Kidney epithelial cell (primary cell): Measurements from ENCODE around the gene RFLNA. TPM values are rescaled to one million over a fixed set of nuclear protein-coding genes. Genes with fewer than 3 reads are reported as not detected.

Experiments
- DNase-seq: peaks from one replicate; pipeline ENCODE4 v3.0.0-alpha.2; 2010; ENCODE audit warnings: low read depth
- H3K27me3 ChIP-seq: 2 replicates; pipeline ENCODE4 v1.6.0; 2011; ENCODE audit warnings: low read length; ENCODE audit not compliant: control insufficient read depth, insufficient read depth
- H3K36me3 ChIP-seq: 2 replicates; pipeline ENCODE4 v1.5.1; 2011; ENCODE audit warnings: low read length; ENCODE audit not compliant: control insufficient read depth, insufficient read depth
- H3K4me3 ChIP-seq: 2 replicates; pipeline ENCODE4 v1.5.1; 2011; ENCODE audit warnings: low read depth, mild to moderate bottlenecking, control low read depth, low read length
- CTCF ChIP-seq: IDR thresholded peaks from 2 replicates; pipeline ENCODE4 v1.5.1; 2011; ENCODE audit warnings: mild to moderate bottlenecking, moderate library complexity, low read length, control low read depth, inconsistent platforms; ENCODE audit not compliant: insufficient read depth, poor library complexity, severe bottlenecking
- total RNA-seq: library from RNA; depleted of rRNA; stranded (reverse); fragments of >200 nt; gene quantifications from 2 replicates; pipeline ENCODE4 v1.2.3, GENCODE V29; 2015

The RFLNA gene
- total RNA-seq, 1 donor from 2014 or later: 0.54 TPM

DNA sequence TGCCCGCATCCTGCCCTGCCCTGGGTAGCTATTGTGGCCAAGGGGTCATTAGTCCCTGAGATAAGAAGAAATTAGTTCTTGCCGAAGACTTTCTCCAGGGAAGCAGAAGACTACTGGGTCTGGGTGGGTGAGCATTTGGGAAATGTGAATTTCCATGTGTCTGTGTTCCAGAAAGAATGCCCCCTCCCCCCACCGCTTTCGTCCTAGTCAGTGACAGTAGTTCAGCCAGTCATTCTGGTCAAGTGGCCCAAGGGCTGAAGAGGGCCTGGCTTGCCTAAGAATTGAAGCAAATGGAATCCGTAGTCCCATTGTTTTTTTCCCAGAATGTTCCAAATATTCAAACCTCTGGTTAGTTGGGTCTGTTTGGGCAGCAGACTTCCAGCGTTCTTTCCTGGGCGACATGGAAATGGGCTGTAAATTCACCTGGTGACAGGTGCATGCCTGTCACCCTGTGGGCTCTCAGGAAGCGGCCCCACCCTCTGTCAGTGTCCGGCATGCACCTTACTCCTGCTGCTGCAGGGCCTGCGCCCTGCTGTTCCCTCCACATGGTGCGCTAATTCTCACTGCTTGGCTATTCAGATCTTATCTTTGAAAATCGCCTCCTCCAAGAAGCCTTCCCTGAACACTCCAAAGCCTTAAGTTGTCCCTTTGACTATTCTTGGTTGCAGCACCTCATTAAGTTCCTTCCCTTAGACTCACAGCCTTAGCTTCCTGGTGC is 1.4 kb upstream of the RFLNA start:
- Histone ChIP-seq H3K4me3 (no peak overlapping the region), H3K27me3 (peaks cover 36% of the 10 kb centered on the region), H3K36me3 (no peaks in the 10 kb centered on the region)
- no peak for TF ChIP-seq CTCF
- DNase-seq: no peak

- Histone ChIP-seq H3K4me3 (peak overlapping the region; percentile 19), H3K27me3 (peaks cover 40% of the 10 kb centered on the region)
- no peak for TF ChIP-seq CTCF
Observed at GRCh38 chr12:124295431-124296058, 652 bp downstream of the RFLNA start.

GRCh38 chr12:124296295-124296915 is 1.5 kb downstream of the RFLNA start:
- no peak for TF ChIP-seq CTCF
- no peak for DNase-seq
- no peaks in the 10 kb centered on the region for H3K36me3 ChIP-seq
- H3K27me3 ChIP-seq: peaks cover 40% of the 10 kb centered on the region
- no peak overlapping the region for H3K4me3 ChIP-seq

More at GRCh38 chr12:124295431-124296058, 652 bp downstream of the RFLNA start:
- no peaks in the 10 kb centered on the region for H3K36me3 ChIP-seq
- DNase-seq: no peak

DNA sequence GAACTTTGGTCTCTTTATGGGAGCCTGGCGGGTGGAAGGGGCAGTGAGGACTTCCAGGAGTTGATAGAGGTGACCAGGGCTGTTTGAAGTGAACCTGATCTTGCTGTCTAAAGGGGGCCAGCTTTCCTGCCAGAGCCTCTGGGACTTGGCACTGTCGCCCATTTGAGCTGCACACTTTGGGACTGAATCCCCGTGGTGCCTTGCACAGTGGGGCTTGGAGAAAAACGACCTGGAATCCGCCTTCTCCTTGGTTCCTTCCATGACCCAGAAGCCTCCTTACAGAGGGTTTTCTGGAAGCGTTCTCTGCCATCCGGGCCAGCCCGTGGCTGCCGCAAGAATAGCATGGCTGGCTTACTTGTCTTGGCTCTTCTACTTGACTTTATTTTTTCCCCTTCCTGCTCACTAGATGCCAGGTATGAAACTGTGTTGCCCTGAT is 2.0 kb downstream of the RFLNA start:
- Histone ChIP-seq H3K36me3 (no peaks in the 10 kb centered on the region), H3K4me3 (no peak overlapping the region), H3K27me3 (peaks cover 40% of the 10 kb centered on the region)
- DNase-seq: no peak
- no peak for TF ChIP-seq CTCF

- no peak for TF ChIP-seq CTCF
- Histone ChIP-seq H3K27me3 (peaks cover 40% of the 10 kb centered on the region), H3K36me3 (no peaks in the 10 kb centered on the region), H3K4me3 (no peak overlapping the region)
- no peak for DNase-seq
Observed at GRCh38 chr12:124297389-124297788, 2.5 kb downstream of the RFLNA start.
